Esophagus squamous epithelium (tissue), 5 donors: Measurements from ENCODE around the gene KRTAP13-2. TPM values are rescaled to one million over a fixed set of nuclear protein-coding genes. Genes with fewer than 3 reads are reported as not detected.

Source experiments
- DNase-seq: peaks from one replicate; lab custom pipeline; 2025; lab: John Stamatoyannopoulos, UW
- H3K27ac ChIP-seq, 4 donors: fragments of 200-600 bp; sonication (generic); one replicate each; pipeline ENCODE4 v1.5.1; 2016 to 2019; ENCODE audit warnings: mild to moderate bottlenecking in 1 of 4
- H3K27me3 ChIP-seq, 4 donors: fragments of 200-600 bp; sonication (generic); 1 replicate in 3 of 4; 2 replicates in 1 of 4; pipeline versions ENCODE4 v1.5.1 to v1.6.0; 2017 to 2021; ENCODE audit warnings: antibody characterized with exemption in 1 of 4
- H3K36me3 ChIP-seq, 3 donors: fragments of 200-600 bp; sonication (generic); one replicate each; pipeline ENCODE4 v1.5.1; 2016 to 2019
- H3K4me1 ChIP-seq, 3 donors: fragments of 200-600 bp; sonication (generic); one replicate each; pipeline ENCODE4 v1.5.1; 2017 to 2019
- H3K4me3 ChIP-seq, 4 donors: fragments of 200-600 bp; sonication (generic); 1 replicate in 3 of 4; 2 replicates in 1 of 4; pipeline ENCODE4 v1.5.1; 2016 to 2019; ENCODE audit warnings: mild to moderate bottlenecking in 2 of 4, moderate library complexity in 1 of 4
- H3K9me3 ChIP-seq, 3 donors: fragments of 200-600 bp; sonication (generic); one replicate each; pipeline ENCODE4 v1.5.1; 2016 to 2019
- CTCF ChIP-seq, 6 experiments: fragments of 450-650 bp in 4 of 6; fragments of 200-600 bp in 2 of 6; sonication (generic) in 2 of 6; IDR thresholded peaks; one replicate each; pipeline ENCODE4 v1.5.1; 2016 to 2019; ENCODE audit warnings: antibody characterized with exemption in 6 of 6, mild to moderate bottlenecking in 4 of 6, moderate library complexity in 4 of 6
- POLR2A ChIP-seq, 4 donors: fragments of 450-650 bp; IDR thresholded peaks; one replicate each; pipeline ENCODE4 v1.6.1; 2017; ENCODE audit warnings: antibody characterized with exemption in 4 of 4, mild to moderate bottlenecking in 4 of 4, moderate library complexity in 3 of 4
- WGBS, 2 donors: methylation state at CpG; one replicate each; pipeline ENCODE4 v1.1.5; 2018; 5-methylcytosine and 5-hydroxymethylcytosine counted together
- intact Hi-C: fragments of 100-400 bp; cut with DNase I; formaldehyde crosslinking; loops from one replicate; pipeline ENCODE4 v1.15.0; 2022
- small RNA-seq, 4 donors: library from RNA; depleted of rRNA; stranded (forward); fragments of <200 nt; gene quantifications; one replicate each; pipeline ENCODE3, GENCODE V24; 2016
- total RNA-seq, 4 donors: library from RNA; depleted of rRNA; stranded (reverse); fragments of >200 nt; gene quantifications; one replicate each; pipeline ENCODE4 v1.1.0, GENCODE V29; 2016
- donor health status: DM: yes; HTN: yes; CAD: no.

KRTAP13-2 gene
- total RNA-seq, 4 donors from 2014 or later = not detected

- Histone ChIP-seq H3K27me3 (no peaks in the 10 kb centered on the region), H3K4me1 (no peaks in the 10 kb centered on the region), H3K27ac (no peak overlapping the region), H3K36me3 (no peaks in the 10 kb centered on the region), H3K9me3 (peaks cover 0 to 6% (median 0%) of the 10 kb centered on the region in 3 donors), H3K4me3 (no peak overlapping the region)
- TF ChIP-seq CTCF (IDR thresholded peaks at IDR 0.05) = no peak
- no peak for TF ChIP-seq POLR2A (IDR thresholded peaks at IDR 0.05)
- DNase-seq = no peak
- WGBS, 2 donors = 57 to 75% methylated on average over 4 of the region's 4 CpGs
- intact Hi-C loops = no loop called here
Observed at GRCh38 chr21:30329203-30329875, 42.7 kb downstream of the KRTAP13-2 start.

GRCh38 chr21:30326390-30326789, 45.7 kb downstream of the KRTAP13-2 start:
- Histone ChIP-seq H3K27me3 (no peaks in the 10 kb centered on the region), H3K9me3 (peaks cover 0 to 6% (median 0%) of the 10 kb centered on the region in 3 donors), H3K36me3 (no peaks in the 10 kb centered on the region), H3K27ac (no peak overlapping the region), H3K4me3 (no peak overlapping the region), H3K4me1 (no peaks in the 10 kb centered on the region)
- TF ChIP-seq CTCF (IDR thresholded peaks at IDR 0.05) = no peak
- TF ChIP-seq POLR2A (IDR thresholded peaks at IDR 0.05) = no peak
- intact Hi-C loops = no loop called here
- no peak for DNase-seq

Small RNA genes within 50 kb of the gene (small RNA-seq; reads per million reads assigned to genes)
- gene KRTAP23-1 = 0 reads per million in 4 donors
- gene MIR4327 = 0 reads per million in 4 donors

Other genes starting within 250 kb of the KRTAP13-2 start
- gene CLDN17, start 205.5 kb downstream of the KRTAP13-2 start, total RNA-seq = 10 to 100 TPM in 1 of 4 donors, 1 to 10 TPM in 1, under 1 TPM in 2; 0.53 to 27.4 (median 0.99) TPM
- gene CLDN8, start 156.2 kb downstream of the KRTAP13-2 start, total RNA-seq = 1 to 10 TPM; 1.9 to 7.7 (median 3.6) TPM
- not detected for gene KRTAP24-1, start 89.3 kb downstream of the KRTAP13-2 start, total RNA-seq
- gene KRTAP25-1, start 82.8 kb downstream of the KRTAP13-2 start, total RNA-seq = not detected
- gene KRTAP26-1, start 52.0 kb downstream of the KRTAP13-2 start, total RNA-seq = not detected
- not detected for gene KRTAP27-1, start 34.6 kb downstream of the KRTAP13-2 start, total RNA-seq
- not detected for gene KRTAP23-1, start 23.7 kb downstream of the KRTAP13-2 start, total RNA-seq
- gene KRTAP13-1, start 23.8 kb upstream of the KRTAP13-2 start, total RNA-seq = not detected
- gene KRTAP13-3, start 53.7 kb upstream of the KRTAP13-2 start, total RNA-seq = not detected
- not detected for gene KRTAP13-4, start 57.9 kb upstream of the KRTAP13-2 start, total RNA-seq
- not detected for gene KRTAP15-1, start 68.0 kb upstream of the KRTAP13-2 start, total RNA-seq
- not detected for gene KRTAP19-1, start 108.1 kb upstream of the KRTAP13-2 start, total RNA-seq
- gene KRTAP19-2, start 115.2 kb upstream of the KRTAP13-2 start, total RNA-seq = not detected
- gene KRTAP19-3, start 119.7 kb upstream of the KRTAP13-2 start, total RNA-seq = not detected
- not detected for gene KRTAP19-4, start 124.9 kb upstream of the KRTAP13-2 start, total RNA-seq
- not detected for gene KRTAP19-5, start 129.9 kb upstream of the KRTAP13-2 start, total RNA-seq
- not detected for gene KRTAP19-6, start 169.6 kb upstream of the KRTAP13-2 start, total RNA-seq
- not detected for gene KRTAP19-7, start 189.0 kb upstream of the KRTAP13-2 start, total RNA-seq
- not detected for gene KRTAP22-2, start 218.1 kb upstream of the KRTAP13-2 start, total RNA-seq
- not detected for gene KRTAP6-3, start 220.2 kb upstream of the KRTAP13-2 start, total RNA-seq
- gene KRTAP6-2, start 226.6 kb upstream of the KRTAP13-2 start, total RNA-seq = not detected
- gene KRTAP22-1, start 228.8 kb upstream of the KRTAP13-2 start, total RNA-seq = not detected
- not detected for gene KRTAP6-1, start 241.7 kb upstream of the KRTAP13-2 start, total RNA-seq
- gene KRTAP20-1, start 244.2 kb upstream of the KRTAP13-2 start, total RNA-seq = not detected
- not detected for gene KRTAP20-4, start 248.4 kb upstream of the KRTAP13-2 start, total RNA-seq